ENCODE measurements around the gene ZEB2. TPM values are rescaled to one million over a fixed set of nuclear protein-coding genes. Genes with fewer than 3 reads are reported as not detected.

Gene ZEB2
- total RNA-seq, 2 donors from 2014 or later: 181 to 248 TPM

DNA sequence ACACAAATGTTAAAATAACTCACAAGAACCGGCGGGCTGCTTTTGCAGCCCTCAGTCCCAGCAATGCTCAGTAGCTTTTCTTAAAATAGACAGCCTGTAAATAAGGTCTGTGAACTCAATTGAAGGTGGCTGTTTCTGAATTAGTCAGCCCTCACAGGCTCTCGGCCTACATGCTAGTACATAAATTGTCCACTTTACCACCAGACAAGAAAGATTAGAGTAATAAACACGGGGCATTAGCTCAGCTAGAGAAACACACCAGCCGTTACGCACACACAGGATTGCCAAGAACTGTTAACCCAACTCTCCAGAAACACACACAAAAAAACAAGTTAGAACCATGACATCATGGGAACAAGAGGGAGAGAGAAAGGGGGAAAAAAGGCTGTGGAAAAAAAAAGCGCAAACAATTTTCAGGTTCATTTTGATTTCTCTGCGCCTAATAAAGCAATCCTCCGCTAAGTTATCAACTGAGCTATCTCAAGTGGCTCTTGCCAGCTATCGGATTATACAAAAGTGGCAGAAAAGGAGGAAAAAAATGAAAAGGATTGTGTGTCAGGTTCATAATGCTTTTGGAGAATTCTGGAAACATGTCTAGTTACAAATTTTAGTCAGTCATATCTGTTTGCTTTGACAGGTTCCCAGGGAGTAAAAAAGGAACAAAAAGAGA, 89.1 kb downstream of the ZEB2 start:
- Mint-ChIP-seq H3K4me3 (no peak overlapping the region), H3K27me3 (no peaks in the 10 kb centered on the region), H3K9me3 (no peaks in the 10 kb centered on the region), H3K4me1 (ENCODE audit: low read depth in 2 of 2) (peaks cover 30 to 40% of the 10 kb centered on the region in 2 donors), H3K36me3 (peaks cover 25% of the 10 kb centered on the region), H3K27ac (no peak overlapping the region)
- DNase-seq (ENCODE audit: low spot score): peak; percentile 72
- ATAC-seq: peak; percentile 87 to 91

DNA sequence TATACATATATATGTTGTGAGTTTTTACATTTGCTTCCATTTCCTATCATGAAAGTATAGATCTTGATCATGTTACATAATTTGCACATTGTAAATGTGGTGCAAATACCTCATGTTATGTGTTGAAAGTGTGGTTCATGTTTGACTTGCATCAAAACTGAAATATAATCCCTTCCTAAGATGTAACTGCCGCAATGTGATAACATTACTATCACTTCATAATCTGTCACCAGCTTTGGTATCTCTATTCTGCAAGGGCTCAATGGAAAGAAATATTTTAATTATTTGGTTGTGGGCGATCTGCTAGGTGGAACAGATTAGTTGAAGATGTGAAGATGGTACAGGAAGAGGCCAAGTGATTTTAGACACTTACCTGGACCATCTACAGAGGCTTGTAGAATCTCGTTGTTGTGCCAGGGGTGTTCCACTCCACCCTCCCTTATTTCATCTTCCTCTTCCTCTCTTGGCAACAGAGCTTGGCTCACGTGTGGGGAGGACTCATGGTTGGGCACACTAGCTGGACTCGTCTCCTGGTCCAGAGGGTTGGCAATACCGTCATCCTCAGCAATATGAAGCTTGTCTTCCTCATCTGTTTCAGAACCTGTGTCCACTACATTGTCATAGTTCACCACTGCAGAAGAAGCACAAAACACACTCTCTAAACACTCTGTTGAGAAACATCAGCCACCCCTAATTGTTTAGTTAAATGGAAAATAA, 90.4 kb downstream of the ZEB2 start:
- no peaks in the 10 kb centered on the region for H3K27me3 Mint-ChIP-seq
- no peak overlapping the region for H3K4me3 Mint-ChIP-seq
- ATAC-seq: peak; percentile 55 to 63
- H3K9me3 Mint-ChIP-seq: no peaks in the 10 kb centered on the region
- H3K36me3 Mint-ChIP-seq: peaks cover 22% of the 10 kb centered on the region
- DNase-seq (ENCODE audit: low spot score): no peak
- no peak overlapping the region for H3K27ac Mint-ChIP-seq
- peaks cover 35 to 36% of the 10 kb centered on the region in 2 donors for H3K4me1 Mint-ChIP-seq (ENCODE audit: low read depth in 2 of 2)

DNA sequence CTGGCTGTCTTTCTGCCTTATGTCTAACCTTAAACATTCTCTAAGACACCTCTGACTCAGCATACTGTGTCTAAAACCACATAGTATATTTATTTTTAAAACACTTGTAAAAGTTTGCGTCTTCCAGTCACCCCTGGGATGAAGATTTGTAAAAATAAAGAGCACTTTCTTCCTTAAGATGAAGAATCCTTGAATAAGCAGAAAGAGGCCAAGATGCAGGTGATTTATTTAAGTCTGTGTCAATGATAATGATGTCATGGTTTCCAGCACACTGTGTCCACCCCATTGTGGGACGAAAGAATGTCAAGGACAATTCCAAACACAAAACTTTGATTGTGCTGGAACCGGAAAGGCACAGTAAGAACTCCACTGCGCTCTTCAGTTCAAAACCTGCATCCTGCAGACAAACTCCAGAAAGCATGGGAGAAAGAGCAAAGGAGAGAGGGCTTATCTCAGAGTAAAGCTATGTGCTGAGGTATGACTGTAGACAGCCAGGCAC, 92.9 kb downstream of the ZEB2 start:
- Mint-ChIP-seq H3K4me1 (ENCODE audit: low read depth in 2 of 2) (peaks cover 33 to 47% of the 10 kb centered on the region in 2 donors), H3K9me3 (no peaks in the 10 kb centered on the region), H3K27me3 (no peaks in the 10 kb centered on the region), H3K36me3 (peaks cover 37% of the 10 kb centered on the region), H3K27ac (no peak overlapping the region), H3K4me3 (peak overlapping the region; percentile 83)
- no peak for DNase-seq (ENCODE audit: low spot score)
- no peak for ATAC-seq

DNA sequence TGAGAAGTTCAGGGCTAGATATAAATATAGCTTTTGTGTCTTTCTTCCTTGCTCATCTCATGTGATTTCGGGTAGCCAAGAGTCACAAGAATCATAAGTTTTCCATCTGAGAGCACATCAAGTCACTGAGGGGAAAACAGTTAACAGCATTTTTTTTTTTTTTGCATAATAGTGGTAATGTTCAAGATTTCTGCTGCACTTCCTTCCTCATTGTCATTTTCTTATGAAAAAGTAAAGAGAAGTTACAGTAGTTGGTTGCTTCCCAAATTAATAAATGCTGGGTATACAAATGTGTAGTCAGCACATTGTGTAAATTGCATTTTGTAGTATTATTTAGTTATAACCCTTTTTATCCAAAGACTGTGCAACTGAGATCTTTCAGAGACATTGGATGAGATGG, 93.6 kb downstream of the ZEB2 start:
- H3K36me3 Mint-ChIP-seq: peaks cover 39% of the 10 kb centered on the region
- no peaks in the 10 kb centered on the region for H3K9me3 Mint-ChIP-seq
- DNase-seq (ENCODE audit: low spot score) (no peak), ATAC-seq (no peak)
- no peaks in the 10 kb centered on the region for H3K27me3 Mint-ChIP-seq
- peak overlapping the region; percentile 83 for H3K4me3 Mint-ChIP-seq
- H3K4me1 Mint-ChIP-seq (ENCODE audit: low read depth in 2 of 2): peaks cover 37 to 53% of the 10 kb centered on the region in 2 donors
- H3K27ac Mint-ChIP-seq: no peak overlapping the region

DNA sequence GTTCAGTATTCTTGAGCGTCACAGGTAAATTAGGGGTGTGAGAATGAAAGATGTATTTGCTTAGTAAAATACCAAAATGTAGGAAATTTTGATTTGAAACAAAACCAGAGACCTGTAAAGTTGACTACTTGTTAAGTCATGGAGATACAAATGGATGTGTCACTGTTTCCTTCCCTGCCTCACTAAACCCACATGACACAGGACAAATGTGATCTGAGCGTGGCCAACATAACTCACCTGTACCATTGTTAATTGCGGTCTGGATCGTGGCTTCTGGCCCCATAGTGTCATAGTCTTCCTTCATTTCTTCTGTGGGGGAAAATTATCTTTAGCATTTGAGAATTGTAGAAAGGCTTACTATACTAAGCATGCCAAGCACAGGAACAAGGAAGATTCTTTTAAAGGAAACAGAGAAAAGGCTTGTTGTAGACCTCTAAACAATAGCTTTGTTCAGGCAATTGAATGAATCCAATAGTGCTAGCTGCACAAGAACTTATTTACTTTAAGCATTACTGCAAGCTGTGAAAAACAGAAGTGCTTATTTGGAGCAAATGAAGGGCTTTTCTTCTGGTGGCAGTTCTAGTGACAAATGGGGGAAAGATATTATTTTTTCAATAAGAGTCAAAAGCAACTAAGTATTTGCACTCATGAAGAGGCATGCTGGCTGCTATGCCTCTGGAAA, 95.2 kb downstream of the ZEB2 start:
- H3K36me3 Mint-ChIP-seq: peaks cover 51% of the 10 kb centered on the region
- peak in 1 of 2 donors; percentile 50 for ATAC-seq
- H3K9me3 Mint-ChIP-seq: no peaks in the 10 kb centered on the region
- no peak for DNase-seq (ENCODE audit: low spot score)
- no peak overlapping the region for H3K27ac Mint-ChIP-seq
- peak overlapping the region; percentile 47 for H3K4me3 Mint-ChIP-seq
- no peaks in the 10 kb centered on the region for H3K27me3 Mint-ChIP-seq
- peaks cover 50 to 67% of the 10 kb centered on the region in 2 donors for H3K4me1 Mint-ChIP-seq (ENCODE audit: low read depth in 2 of 2)

DNA sequence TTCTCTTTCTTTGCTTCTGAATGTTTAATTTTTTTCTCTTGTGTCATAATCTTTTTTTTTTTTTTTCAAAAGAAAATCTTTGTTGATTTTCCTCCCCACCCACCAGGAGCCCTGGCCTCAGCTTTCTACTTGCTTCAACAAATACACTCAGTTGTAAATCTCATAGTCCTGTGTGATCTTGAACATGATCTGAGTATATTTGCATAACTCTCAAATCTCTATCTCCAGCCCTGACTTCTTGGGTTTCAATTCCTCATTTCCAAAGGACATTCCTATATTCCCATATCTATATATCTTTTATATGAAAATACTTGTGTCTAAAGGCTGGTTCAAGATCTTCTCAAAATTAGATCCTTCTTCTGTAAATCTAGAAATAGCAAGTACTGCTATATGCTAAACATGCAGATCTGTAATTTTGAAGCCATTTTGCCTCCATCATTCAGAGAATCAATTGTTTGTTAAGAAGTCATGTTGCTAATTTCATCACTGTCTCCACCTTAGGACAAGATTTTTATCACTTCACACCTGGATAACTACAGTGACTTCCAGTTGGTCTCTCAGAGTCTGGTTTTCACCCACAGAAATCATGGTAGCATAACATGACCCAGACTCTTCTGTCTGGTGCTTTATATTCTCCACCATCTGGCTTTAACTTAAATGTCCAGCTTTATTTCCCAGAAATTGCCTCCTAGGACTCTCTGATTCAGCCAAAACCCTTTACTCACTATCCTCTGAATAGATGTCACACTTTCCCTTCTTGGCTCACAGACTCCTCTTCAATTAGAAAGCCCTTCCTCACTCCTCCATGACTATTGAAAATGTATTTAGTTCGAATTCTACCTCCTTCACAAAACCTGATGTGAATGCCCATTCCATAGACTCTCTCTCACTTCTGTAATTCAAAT, 98.1 kb downstream of the ZEB2 start:
- H3K27me3 Mint-ChIP-seq: no peaks in the 10 kb centered on the region
- H3K36me3 Mint-ChIP-seq: peaks cover 48% of the 10 kb centered on the region
- H3K9me3 Mint-ChIP-seq: no peaks in the 10 kb centered on the region
- peak overlapping the region; percentile 20 to 64 for H3K27ac Mint-ChIP-seq
- H3K4me3 Mint-ChIP-seq: no peak overlapping the region
- peaks cover 51 to 62% of the 10 kb centered on the region in 2 donors for H3K4me1 Mint-ChIP-seq (ENCODE audit: low read depth in 2 of 2)
- DNase-seq (ENCODE audit: low spot score) (no peak), ATAC-seq (no peak)

DNA sequence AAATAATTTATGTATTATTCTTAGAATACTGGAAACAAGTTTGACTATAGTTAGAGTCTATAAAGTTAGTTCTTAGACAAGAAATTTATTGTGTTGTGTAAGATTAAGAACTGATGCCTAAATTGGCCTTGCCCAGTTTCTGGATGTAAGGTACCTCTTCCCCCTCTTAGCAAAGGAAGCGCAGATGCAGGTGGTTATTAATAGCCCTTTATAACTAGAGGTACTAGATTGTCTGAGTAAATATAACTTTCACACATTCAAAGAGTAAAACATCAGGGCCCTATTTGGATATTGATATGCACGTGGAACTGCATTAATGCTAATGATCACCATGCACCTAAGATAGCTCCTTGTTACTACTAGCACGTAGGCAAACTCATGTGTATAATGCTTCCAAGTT, 100.7 kb downstream of the ZEB2 start:
- DNase-seq (ENCODE audit: low spot score) (no peak), ATAC-seq (no peak)
- Mint-ChIP-seq H3K9me3 (peaks cover 5% of the 10 kb centered on the region), H3K36me3 (peaks cover 53% of the 10 kb centered on the region), H3K27me3 (no peaks in the 10 kb centered on the region), H3K4me1 (ENCODE audit: low read depth in 2 of 2) (peaks cover 58 to 69% of the 10 kb centered on the region in 2 donors), H3K4me3 (no peak overlapping the region), H3K27ac (peak overlapping the region in 1 of 2 donors; percentile 49)

DNA sequence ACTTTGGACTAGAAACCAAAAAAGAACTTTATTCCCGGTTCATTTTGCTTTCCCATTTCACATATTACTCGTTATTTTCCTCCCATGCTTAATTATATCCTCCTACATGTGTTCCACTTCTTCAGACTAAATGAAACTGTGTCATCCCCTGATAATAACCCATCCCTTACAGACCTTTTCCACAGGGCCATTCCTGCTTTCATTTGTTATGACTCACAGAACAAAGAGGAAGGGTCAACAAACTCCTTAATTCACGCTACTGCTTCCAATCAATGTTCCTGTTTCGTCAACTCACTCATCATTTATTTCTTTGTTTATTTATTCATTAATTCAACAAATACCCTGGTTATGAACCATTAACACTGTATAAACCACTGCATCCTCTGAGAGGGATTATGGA, 104.5 kb downstream of the ZEB2 start:
- no peak for ATAC-seq
- Mint-ChIP-seq H3K9me3 (peaks cover 5% of the 10 kb centered on the region), H3K4me1 (ENCODE audit: low read depth in 2 of 2) (peaks cover 56 to 69% of the 10 kb centered on the region in 2 donors), H3K27me3 (no peaks in the 10 kb centered on the region), H3K36me3 (peaks cover 37% of the 10 kb centered on the region), H3K4me3 (peak overlapping the region; percentile 62), H3K27ac (peak overlapping the region; percentile 85 to 99)
- DNase-seq (ENCODE audit: low spot score): no peak

DNA sequence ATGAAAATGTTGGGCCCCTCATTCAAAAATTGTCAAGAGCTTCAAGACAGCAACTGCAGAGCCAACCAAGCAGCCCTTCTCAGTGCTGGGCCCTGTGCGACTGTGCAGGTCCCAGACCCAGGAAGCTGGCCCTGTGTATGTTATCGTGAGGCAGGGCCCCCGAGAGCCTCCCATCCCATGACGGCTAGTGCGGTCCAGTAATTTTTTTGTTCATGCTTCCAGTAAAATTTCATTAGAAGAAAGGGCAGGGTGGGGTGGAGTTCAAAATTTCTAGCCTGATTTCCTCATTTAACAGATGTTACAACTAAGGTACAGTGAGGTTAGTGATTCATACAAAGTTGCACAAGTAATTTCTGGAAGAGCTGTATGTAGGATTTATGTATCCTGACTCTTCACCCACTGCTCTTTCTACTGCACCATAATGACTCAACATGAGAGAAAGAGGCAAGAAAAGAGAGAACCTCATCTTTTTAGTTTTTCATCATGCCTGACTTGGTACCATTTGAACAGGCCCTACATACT, 105.5 kb downstream of the ZEB2 start:
- Mint-ChIP-seq H3K4me1 (ENCODE audit: low read depth in 2 of 2) (peaks cover 54 to 63% of the 10 kb centered on the region in 2 donors), H3K4me3 (peak overlapping the region; percentile 62), H3K27me3 (no peaks in the 10 kb centered on the region), H3K36me3 (peaks cover 38% of the 10 kb centered on the region), H3K27ac (peak overlapping the region; percentile 85 to 99), H3K9me3 (peaks cover 5% of the 10 kb centered on the region)
- no peak for DNase-seq (ENCODE audit: low spot score)
- ATAC-seq: peak; percentile 92 to 94

DNA sequence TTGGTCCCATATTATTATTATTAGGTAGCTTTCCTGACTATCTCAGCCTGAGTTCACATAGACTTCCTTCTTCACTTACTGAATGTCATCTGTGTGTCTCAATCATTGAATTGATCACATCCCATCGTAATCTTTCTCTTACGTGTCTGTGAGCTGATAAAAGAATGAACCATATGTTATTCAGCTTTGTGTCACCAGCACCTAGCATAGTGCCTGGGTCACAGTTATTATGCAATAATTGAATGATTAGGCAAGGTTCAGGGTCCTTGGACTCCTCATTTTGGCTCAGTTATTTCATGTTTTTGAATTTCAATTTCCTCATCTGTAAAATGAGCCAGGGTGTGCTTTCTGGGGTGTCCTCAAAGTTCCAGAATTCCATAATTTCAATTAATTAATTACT, 107.2 kb downstream of the ZEB2 start:
- Mint-ChIP-seq H3K9me3 (peaks cover 5% of the 10 kb centered on the region), H3K4me1 (ENCODE audit: low read depth in 2 of 2) (peaks cover 61 to 69% of the 10 kb centered on the region in 2 donors), H3K36me3 (peaks cover 53% of the 10 kb centered on the region), H3K27ac (peak overlapping the region; percentile 85 to 99), H3K4me3 (peak overlapping the region; percentile 36), H3K27me3 (no peaks in the 10 kb centered on the region)
- peak; percentile 32 to 70 for ATAC-seq
- no peak for DNase-seq (ENCODE audit: low spot score)

DNA sequence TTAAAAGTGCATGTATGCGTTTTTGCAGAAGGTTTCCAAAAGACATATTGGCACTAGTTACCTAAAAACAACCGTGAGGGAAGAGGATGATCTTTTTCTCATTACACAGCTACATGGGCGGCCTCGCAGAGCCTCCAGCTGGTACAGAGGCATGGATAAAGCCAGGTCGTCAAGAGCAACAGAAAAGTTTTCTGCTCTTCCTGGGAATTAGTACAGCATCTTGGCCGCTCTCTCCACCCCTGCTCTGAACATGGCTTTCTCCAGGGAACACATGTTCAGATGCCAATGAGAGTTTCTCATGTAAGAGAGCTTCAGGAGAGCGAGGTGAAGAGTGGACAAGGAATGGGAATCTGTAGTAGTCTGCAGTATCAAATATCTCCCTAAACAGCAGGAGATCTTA, 108.4 kb downstream of the ZEB2 start:
- Mint-ChIP-seq H3K4me3 (peak overlapping the region; percentile 29), H3K9me3 (peaks cover 4% of the 10 kb centered on the region), H3K27ac (peak overlapping the region; percentile 85 to 99), H3K27me3 (no peaks in the 10 kb centered on the region), H3K4me1 (ENCODE audit: low read depth in 2 of 2) (peaks cover 62 to 67% of the 10 kb centered on the region in 2 donors), H3K36me3 (peaks cover 43% of the 10 kb centered on the region)
- no peak for DNase-seq (ENCODE audit: low spot score)
- no peak for ATAC-seq

DNA sequence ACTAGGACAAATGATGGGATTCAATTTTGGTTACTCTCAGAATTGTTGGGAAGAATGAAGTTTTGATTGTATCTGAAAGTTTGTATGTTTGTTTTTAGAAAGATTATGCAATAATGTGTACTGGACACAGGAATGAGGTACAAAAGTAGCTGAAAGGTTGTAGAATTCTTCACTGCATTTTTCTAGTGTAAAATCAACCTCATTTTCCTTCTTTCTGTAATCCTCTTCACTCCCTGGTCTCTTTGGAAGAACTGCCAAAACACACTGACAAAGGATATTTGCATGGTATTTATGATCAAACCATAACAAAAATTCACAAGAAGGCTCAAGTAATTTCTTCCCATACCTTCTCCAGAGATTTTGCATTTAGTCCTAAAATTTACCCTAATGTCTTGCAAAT, 110.7 kb downstream of the ZEB2 start:
- ATAC-seq: no peak
- no peak for DNase-seq (ENCODE audit: low spot score)
- no peaks in the 10 kb centered on the region for H3K27me3 Mint-ChIP-seq
- peak overlapping the region; percentile 70 to 91 for H3K27ac Mint-ChIP-seq
- peaks cover 49 to 61% of the 10 kb centered on the region in 2 donors for H3K4me1 Mint-ChIP-seq (ENCODE audit: low read depth in 2 of 2)
- H3K9me3 Mint-ChIP-seq: peaks cover 4% of the 10 kb centered on the region
- H3K4me3 Mint-ChIP-seq: no peak overlapping the region
- H3K36me3 Mint-ChIP-seq: peaks cover 35% of the 10 kb centered on the region

DNA sequence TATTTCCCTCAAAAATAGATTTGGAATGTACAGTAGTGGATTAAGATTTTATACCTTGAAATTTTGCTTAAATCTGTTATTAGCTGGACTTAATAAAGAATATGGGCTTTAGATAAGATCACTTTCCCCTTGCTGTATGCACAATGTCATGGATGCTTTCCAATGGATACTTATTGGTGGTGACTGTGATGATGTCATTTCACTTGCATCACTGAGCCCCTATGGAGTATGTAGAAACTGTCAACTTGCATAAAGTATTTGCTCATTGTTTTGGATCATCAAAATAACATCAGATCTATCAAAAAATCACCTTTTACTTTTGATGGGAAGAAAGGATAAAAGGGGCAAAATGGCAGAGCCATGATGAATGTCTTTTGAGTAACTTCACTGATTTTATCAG, 112.7 kb downstream of the ZEB2 start:
- Mint-ChIP-seq H3K36me3 (peaks cover 34% of the 10 kb centered on the region), H3K9me3 (peaks cover 4% of the 10 kb centered on the region), H3K27ac (peak overlapping the region; percentile 70 to 91), H3K4me3 (no peak overlapping the region), H3K27me3 (no peaks in the 10 kb centered on the region), H3K4me1 (ENCODE audit: low read depth in 2 of 2) (peaks cover 45 to 50% of the 10 kb centered on the region in 2 donors)
- DNase-seq (ENCODE audit: low spot score): no peak
- no peak for ATAC-seq

All from natural killer cell treated with Interleukin-12 subunit alpha and Interleukin-12 subunit beta and Interleukin-15 and Interleukin-18, amount 100 ng/mL, for 72 hours (primary cell).